BLaER1 (cell line): ENCODE data around the gene RACK1.

ENCODE experiments used
- H3K27ac ChIP-seq: shearing (Covaris generic); formaldehyde crosslinking; 2 replicates; pipeline ENCODE4 v1.8.1; 2022
- H3K27me3 ChIP-seq: shearing (Covaris generic); formaldehyde crosslinking; 2 replicates; pipeline ENCODE4 v1.8.1; 2022
- H3K36me3 ChIP-seq: shearing (Covaris generic); formaldehyde crosslinking; 2 replicates; pipeline ENCODE4 v1.8.1; 2022
- H3K4me1 ChIP-seq: shearing (Covaris generic); formaldehyde crosslinking; 2 replicates; pipeline ENCODE4 v1.8.1; 2022
- H3K4me2 ChIP-seq: shearing (Covaris generic); formaldehyde crosslinking; 2 replicates; pipeline ENCODE4 v1.8.1; 2022
- H3K4me3 ChIP-seq: shearing (Covaris generic); formaldehyde crosslinking; 2 replicates; pipeline ENCODE4 v1.8.1; 2022
- H3K9ac ChIP-seq: shearing (Covaris generic); formaldehyde crosslinking; 2 replicates; pipeline ENCODE4 v1.8.1; 2022
- H3K9me3 ChIP-seq: shearing (Covaris generic); formaldehyde crosslinking; 2 replicates; pipeline ENCODE4 v1.8.1; 2022
- H4K20me1 ChIP-seq: shearing (Covaris generic); formaldehyde crosslinking; 2 replicates; pipeline ENCODE4 v1.8.1; 2022
- Cebpa-rat ChIP-seq: shearing (Covaris generic); IDR thresholded peaks from 2 replicates; pipeline ENCODE4 v1.8.1; 2022

RACK1 gene

GRCh38 chr5:181243018-181243563, 615 bp downstream of the RACK1 start:
- no peak for TF ChIP-seq Cebpa-rat
- Histone ChIP-seq H3K4me3 (peak overlapping the region; percentile 97), H4K20me1 (peaks cover 67% of the 10 kb centered on the region), H3K9ac (peak overlapping the region; percentile 100), H3K27ac (peak overlapping the region; percentile 97), H3K27me3 (no peaks in the 10 kb centered on the region; the same call in 1 of the 2 replicates), H3K4me1 (peaks cover 68% of the 10 kb centered on the region), H3K9me3 (no peaks in the 10 kb centered on the region), H3K36me3 (peaks cover 51% of the 10 kb centered on the region), H3K4me2 (peak overlapping the region; percentile 98)

- Histone ChIP-seq H3K9ac (peak overlapping the region; percentile 100), H3K4me3 (peak overlapping the region; percentile 97), H3K4me1 (peaks cover 57% of the 10 kb centered on the region), H3K27me3 (no peaks in the 10 kb centered on the region; the same call in 1 of the 2 replicates), H4K20me1 (peaks cover 68% of the 10 kb centered on the region), H3K27ac (peak overlapping the region; percentile 97), H3K9me3 (no peaks in the 10 kb centered on the region), H3K4me2 (peak overlapping the region; percentile 98), H3K36me3 (peaks cover 62% of the 10 kb centered on the region)
- TF ChIP-seq Cebpa-rat, result no peak
Observed at GRCh38 chr5:181242031-181242451, 1.7 kb downstream of the RACK1 start.

GRCh38 chr5:181241393-181241975, 2.2 kb downstream of the RACK1 start:
- H3K9me3 ChIP-seq, result no peaks in the 10 kb centered on the region
- H3K27me3 ChIP-seq, result no peaks in the 10 kb centered on the region; the same call in 1 of the 2 replicates
- H3K4me2 ChIP-seq, result peak overlapping the region; percentile 98
- H3K4me1 ChIP-seq, result peaks cover 56% of the 10 kb centered on the region
- peak overlapping the region; percentile 97 for H3K4me3 ChIP-seq
- peak; percentile 52; the same call in 1 of the 2 replicates for TF ChIP-seq Cebpa-rat
- H3K36me3 ChIP-seq, result peaks cover 67% of the 10 kb centered on the region
- H3K27ac ChIP-seq, result peak overlapping the region; percentile 97
- peaks cover 70% of the 10 kb centered on the region for H4K20me1 ChIP-seq
- peak overlapping the region; percentile 100 for H3K9ac ChIP-seq

GRCh38 chr5:181239062-181239663, 4.5 kb downstream of the RACK1 start:
- no peak overlapping the region for H3K9ac ChIP-seq
- H4K20me1 ChIP-seq, result peaks cover 93% of the 10 kb centered on the region
- H3K36me3 ChIP-seq, result peaks cover 89% of the 10 kb centered on the region
- no peak overlapping the region for H3K4me3 ChIP-seq
- H3K27me3 ChIP-seq, result no peaks in the 10 kb centered on the region; the same call in 1 of the 2 replicates
- TF ChIP-seq Cebpa-rat, result no peak
- no peaks in the 10 kb centered on the region for H3K9me3 ChIP-seq
- H3K4me1 ChIP-seq, result peaks cover 48% of the 10 kb centered on the region
- H3K27ac ChIP-seq, result no peak overlapping the region
- H3K4me2 ChIP-seq, result peak overlapping the region; percentile 98; the same call in 1 of the 2 replicates

- Histone ChIP-seq H3K9ac (no peak overlapping the region), H3K9me3 (no peaks in the 10 kb centered on the region), H3K4me2 (no peak overlapping the region), H3K4me1 (peaks cover 59% of the 10 kb centered on the region), H4K20me1 (peaks cover 98% of the 10 kb centered on the region), H3K27me3 (no peaks in the 10 kb centered on the region; the same call in 1 of the 2 replicates), H3K36me3 (peaks cover 98% of the 10 kb centered on the region), H3K27ac (no peak overlapping the region), H3K4me3 (no peak overlapping the region)
- TF ChIP-seq Cebpa-rat, result no peak
Observed at GRCh38 chr5:181237729-181238385, 5.8 kb downstream of the RACK1 start.

DNA sequence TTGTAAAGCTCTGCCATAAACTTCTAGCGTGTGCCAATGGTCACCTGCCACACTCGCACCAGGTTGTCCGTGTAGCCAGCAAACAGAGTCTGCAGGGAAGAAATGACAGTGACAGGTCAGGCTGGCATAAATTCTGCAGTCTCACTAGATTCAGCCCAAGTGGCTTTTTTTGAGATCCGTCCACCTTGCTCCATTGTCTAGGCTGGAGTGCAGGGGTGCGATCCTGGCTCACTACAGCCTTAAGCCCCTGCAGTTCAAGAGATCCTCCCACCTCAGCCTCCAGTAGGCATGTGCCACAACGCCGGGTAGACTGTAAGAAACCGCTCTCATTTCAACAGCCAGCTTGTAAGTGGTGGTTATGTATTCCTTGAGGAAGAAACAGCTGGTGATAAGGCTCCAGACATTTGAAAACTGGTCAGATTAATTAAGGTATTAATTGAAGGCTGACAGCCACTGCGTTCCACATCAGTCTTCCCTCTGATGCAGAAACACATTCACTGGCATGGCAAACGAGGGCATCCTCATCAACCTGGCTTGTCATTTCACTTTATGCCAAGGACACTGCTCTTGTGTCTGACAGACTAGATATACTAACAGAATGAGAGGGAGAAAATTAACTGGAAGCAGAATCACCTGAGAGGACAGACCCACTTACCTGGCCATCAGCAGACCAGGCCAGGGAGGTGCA, 6.6 kb downstream of the RACK1 start:
- H3K9me3 ChIP-seq, result no peaks in the 10 kb centered on the region
- peaks cover 96% of the 10 kb centered on the region for H4K20me1 ChIP-seq
- H3K27me3 ChIP-seq, result no peaks in the 10 kb centered on the region; the same call in 1 of the 2 replicates
- no peak overlapping the region for H3K9ac ChIP-seq
- no peak overlapping the region for H3K27ac ChIP-seq
- no peak for TF ChIP-seq Cebpa-rat
- no peak overlapping the region for H3K4me2 ChIP-seq
- no peak overlapping the region for H3K4me3 ChIP-seq
- H3K36me3 ChIP-seq, result peaks cover 98% of the 10 kb centered on the region
- peaks cover 55% of the 10 kb centered on the region for H3K4me1 ChIP-seq

- peaks cover 51% of the 10 kb centered on the region for H3K4me1 ChIP-seq
- H3K27me3 ChIP-seq, result no peaks in the 10 kb centered on the region; the same call in 1 of the 2 replicates
- H4K20me1 ChIP-seq, result peaks cover 90% of the 10 kb centered on the region
- peaks cover 98% of the 10 kb centered on the region for H3K36me3 ChIP-seq
- H3K4me3 ChIP-seq, result no peak overlapping the region
- no peak overlapping the region for H3K9ac ChIP-seq
- no peak overlapping the region for H3K4me2 ChIP-seq
- H3K27ac ChIP-seq, result no peak overlapping the region
- no peak for TF ChIP-seq Cebpa-rat
- H3K9me3 ChIP-seq, result no peaks in the 10 kb centered on the region
Observed at GRCh38 chr5:181236471-181236870, 7.2 kb downstream of the RACK1 start.

- peak overlapping the region; percentile 57 for H3K27ac ChIP-seq
- TF ChIP-seq Cebpa-rat, result no peak
- H3K4me1 ChIP-seq, result peaks cover 51% of the 10 kb centered on the region
- H3K27me3 ChIP-seq, result no peaks in the 10 kb centered on the region; the same call in 1 of the 2 replicates
- H3K36me3 ChIP-seq, result peaks cover 98% of the 10 kb centered on the region
- H3K4me2 ChIP-seq, result no peak overlapping the region
- no peak overlapping the region for H3K9ac ChIP-seq
- H3K9me3 ChIP-seq, result no peaks in the 10 kb centered on the region
- peaks cover 84% of the 10 kb centered on the region for H4K20me1 ChIP-seq
- H3K4me3 ChIP-seq, result no peak overlapping the region
Observed at GRCh38 chr5:181235689-181236366, 7.9 kb downstream of the RACK1 start.

GRCh38 chr5:181235323-181235688, 8.4 kb downstream of the RACK1 start:
- Histone ChIP-seq H3K27me3 (no peaks in the 10 kb centered on the region; the same call in 1 of the 2 replicates), H3K9me3 (no peaks in the 10 kb centered on the region), H3K4me1 (peaks cover 52% of the 10 kb centered on the region), H3K27ac (peak overlapping the region; percentile 57), H3K36me3 (peaks cover 97% of the 10 kb centered on the region), H4K20me1 (peaks cover 79% of the 10 kb centered on the region), H3K4me3 (no peak overlapping the region), H3K4me2 (no peak overlapping the region), H3K9ac (no peak overlapping the region)
- TF ChIP-seq Cebpa-rat, result no peak
